ENCODE measurements around the gene PLCB1. TPM values are rescaled to one million over a fixed set of nuclear protein-coding genes. Genes with fewer than 3 reads are reported as not detected.

PLCB1 gene
- total and polyA plus RNA-seq, 2 experiments from 2014 or later: 14.9 to 20.7 TPM

GRCh38 chr20:8652396-8652795 is 520.3 kb downstream of the PLCB1 start:
- no peak for DNase-seq (ENCODE audit: low spot score)
- H3K36me3 Mint-ChIP-seq (ENCODE audit: low read depth): peaks cover 7% of the 10 kb centered on the region; the same call in 2 of the 3 replicates
- Histone ChIP-seq H4K20me1 (replicated peaks; ENCODE audit: insufficient read depth) (no peaks in the 10 kb centered on the region), H2AFZ (no peak overlapping the region), H3K27ac (ENCODE audit: low read depth) (no peak overlapping the region), H3K9me2 (ENCODE audit: insufficient read depth) (no peaks in the 10 kb centered on the region), H3F3A (replicated peaks; ENCODE audit: low read depth) (no peaks in the 10 kb centered on the region), H3K4me2 (no peak overlapping the region), H3K4me3 (no peak overlapping the region), H3K4me1 (ENCODE audit: insufficient read depth) (no peaks in the 10 kb centered on the region), H3K79me2 (replicated peaks; ENCODE audit: insufficient read depth) (no peaks in the 10 kb centered on the region), H3K27me3 (ENCODE audit: insufficient read depth) (no peaks in the 10 kb centered on the region), H3K36me3 (ENCODE audit: insufficient read depth) (peaks cover 4% of the 10 kb centered on the region; the same call in 1 of the 2 replicates)
- no peaks in the 10 kb centered on the region for H3K27me3 Mint-ChIP-seq (ENCODE audit: insufficient read depth, low read depth, poor library complexity)
- no peaks in the 10 kb centered on the region for H3K9me3 Mint-ChIP-seq
- H3K4me3 Mint-ChIP-seq: no peak overlapping the region
- no peak for ATAC-seq
- TF ChIP-seq REST (IDR thresholded peaks at IDR 0.05; ENCODE audit: unreplicated experiment) (no peak), POLR2AphosphoS5 (IDR thresholded peaks at IDR 0.05; ENCODE audit: low read depth) (no peak), CTCF (conservative IDR thresholded peaks at IDR 0.05; ENCODE audit: low read depth in 2 of 2) (no peak), ETS1 (IDR thresholded peaks at IDR 0.05) (no peak)
- no peak overlapping the region for H3K27ac Mint-ChIP-seq
- H3K4me1 Mint-ChIP-seq: no peaks in the 10 kb centered on the region

GRCh38 chr20:8654486-8654885 is 522.4 kb downstream of the PLCB1 start:
- H3K4me2 ChIP-seq: no peak overlapping the region
- Mint-ChIP-seq H3K36me3 (ENCODE audit: low read depth) (peaks cover 7% of the 10 kb centered on the region; the same call in 2 of the 3 replicates), H3K4me1 (no peaks in the 10 kb centered on the region), H3K27ac (no peak overlapping the region), H3K9me3 (no peaks in the 10 kb centered on the region), H3K27me3 (ENCODE audit: insufficient read depth, low read depth, poor library complexity) (no peaks in the 10 kb centered on the region), H3K4me3 (no peak overlapping the region)
- H3K9me2 ChIP-seq (ENCODE audit: insufficient read depth): no peaks in the 10 kb centered on the region
- H3K27me3 ChIP-seq (ENCODE audit: insufficient read depth): no peaks in the 10 kb centered on the region
- no peak overlapping the region for H3K4me3 ChIP-seq
- H3F3A ChIP-seq (replicated peaks; ENCODE audit: low read depth): no peaks in the 10 kb centered on the region
- no peak for ATAC-seq
- DNase-seq (ENCODE audit: low spot score): no peak
- H3K27ac ChIP-seq (ENCODE audit: low read depth): no peak overlapping the region
- no peaks in the 10 kb centered on the region for H3K79me2 ChIP-seq (replicated peaks; ENCODE audit: insufficient read depth)
- H2AFZ ChIP-seq: no peak overlapping the region
- no peaks in the 10 kb centered on the region for H4K20me1 ChIP-seq (replicated peaks; ENCODE audit: insufficient read depth)
- no peaks in the 10 kb centered on the region for H3K4me1 ChIP-seq (ENCODE audit: insufficient read depth)
- peaks cover 4% of the 10 kb centered on the region; the same call in 1 of the 2 replicates for H3K36me3 ChIP-seq (ENCODE audit: insufficient read depth)
- no peak for TF ChIP-seq CREB1 (CRISPR knock-in tag; IDR thresholded peaks at IDR 0.05; ENCODE audit: low read depth)
- TF ChIP-seq JUNB (IDR thresholded peaks at IDR 0.05; ENCODE audit: unreplicated experiment): no peak
- no peak for TF ChIP-seq POLR2AphosphoS5 (IDR thresholded peaks at IDR 0.05; ENCODE audit: low read depth)
- TF ChIP-seq EZH2phosphoT487 (IDR thresholded peaks at IDR 0.05; ENCODE audit: unreplicated experiment): no peak
- no peak for TF ChIP-seq ZNF462 (CRISPR knock-in tag; IDR thresholded peaks at IDR 0.05)
